ENCODE data around the gene BUB1.
"Not testable (repeated sequence)": the region's sequence is repeated elsewhere in the genome, so short reads cannot be mapped to it uniquely, and the experiment has no call there.

BUB1 gene

GRCh38 chr2:110589677-110590330, 88.1 kb downstream of the BUB1 start:
- DNase-seq = not testable (repeated sequence)

- not testable (repeated sequence) for DNase-seq
Measured at GRCh38 chr2:110588520-110588919, 89.3 kb downstream of the BUB1 start.

All from retina (tissue), 1 donor.